Tibial nerve (tissue), 4 donors: ENCODE results near the gene SH2B3. TPM values are rescaled to one million over a fixed set of nuclear protein-coding genes. Genes with fewer than 3 reads are reported as not detected.

Experiments used
- DNase-seq, 2 donors: peaks; one replicate each; pipeline ENCODE4 v3.0.0-alpha.2; 2019; ENCODE audit warnings: low spot score in 2 of 2
- H3K27ac ChIP-seq, 4 donors: fragments of 200-600 bp; sonication (generic) in 3 of 4; one replicate each; pipeline ENCODE4 v1.5.1; 2017 to 2019; ENCODE audit warnings: mild to moderate bottlenecking in 1 of 4
- H3K27me3 ChIP-seq, 2 donors: fragments of 200-600 bp; sonication (generic) in 1 of 2; one replicate each; pipeline versions ENCODE4 v1.5.1 to v1.6.0; 2017 to 2019
- H3K36me3 ChIP-seq, 3 donors: fragments of 200-600 bp; sonication (generic); one replicate each; pipeline ENCODE4 v1.5.1; 2018 to 2019
- H3K4me1 ChIP-seq, 4 donors: fragments of 200-600 bp; sonication (generic) in 3 of 4; one replicate each; pipeline ENCODE4 v1.5.1; 2017 to 2019
- H3K4me3 ChIP-seq, 4 donors: fragments of 200-600 bp; sonication (generic) in 3 of 4; one replicate each; pipeline ENCODE4 v1.5.1; 2017 to 2019; ENCODE audit warnings: mild to moderate bottlenecking in 1 of 4, moderate library complexity in 1 of 4
- H3K9me3 ChIP-seq, 4 donors: fragments of 200-600 bp; sonication (generic) in 3 of 4; one replicate each; pipeline ENCODE4 v1.5.1; 2017 to 2019
- EP300 ChIP-seq, 2 donors: sonication (generic); formaldehyde crosslinking; IDR thresholded peaks; one replicate each; pipeline ENCODE4 v1.6.1; 2017; ENCODE audit warnings: antibody characterized with exemption in 2 of 2, mild to moderate bottlenecking in 1 of 2
- POLR2A ChIP-seq, 2 donors: fragments of 450-650 bp; IDR thresholded peaks; one replicate each; pipeline ENCODE4 v1.6.1; 2017; ENCODE audit warnings: antibody characterized with exemption in 2 of 2, mild to moderate bottlenecking in 2 of 2, moderate library complexity in 2 of 2
- WGBS, 2 donors: methylation state at CpG; one replicate each; pipeline ENCODE4 v1.1.5; 2018; 5-methylcytosine and 5-hydroxymethylcytosine counted together
- total RNA-seq, 4 donors: library from RNA; depleted of rRNA; stranded (reverse); fragments of >200 nt; gene quantifications; one replicate each; pipeline ENCODE4 v1.1.0, GENCODE V29; 2016
- TF ChIP-seq, protein P1 (sequence below), 5 experiments: fragments of 200-600 bp in 3 of 5; fragments of 450-650 bp in 2 of 5; sonication (generic) in 3 of 5; IDR thresholded peaks; one replicate each; pipeline ENCODE4 v1.5.1; 2016 to 2019; ENCODE audit warnings: antibody characterized with exemption in 5 of 5, mild to moderate bottlenecking in 3 of 5, moderate library complexity in 2 of 5

The SH2B3 gene
- total RNA-seq, 4 donors from 2014 or later, result 21.4 to 79.8 (median 36.3) TPM

DNA sequence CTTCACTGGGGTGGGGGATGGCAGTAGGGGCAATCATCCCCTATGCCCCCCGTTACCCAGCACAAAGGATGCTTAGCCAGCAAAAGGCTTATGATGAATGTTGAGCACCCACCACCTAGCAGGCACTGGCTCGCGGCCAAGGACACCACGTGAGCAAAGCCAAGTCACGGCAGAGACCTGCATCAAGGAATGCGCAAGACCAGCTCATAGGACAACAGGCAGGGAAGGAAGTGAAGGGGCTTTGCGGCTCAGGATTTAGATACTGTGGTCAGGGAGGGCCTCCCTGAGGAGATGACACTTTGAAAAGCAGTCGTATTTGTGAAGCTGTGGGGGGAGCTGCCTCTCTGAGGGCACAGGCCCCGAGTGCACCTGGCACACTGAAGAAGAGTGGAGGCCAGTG, 32.8 kb downstream of the SH2B3 start:
- no peak overlapping the region for H3K4me3 ChIP-seq
- H3K36me3 ChIP-seq, result peaks cover 0 to 15% (median 0%) of the 10 kb centered on the region in 3 donors
- no peaks in the 10 kb centered on the region for H3K27me3 ChIP-seq
- peaks cover 0 to 97% (median 33%) of the 10 kb centered on the region in 4 donors for H3K4me1 ChIP-seq
- WGBS, 2 donors, result 45 to 47% methylated on average over 9 of the region's 9 CpGs
- DNase-seq, result no peak
- H3K27ac ChIP-seq, result peak overlapping the region in 2 of 4 donors; percentile 39 to 72
- no peaks in the 10 kb centered on the region for H3K9me3 ChIP-seq
- TF ChIP-seq, protein P1, sequence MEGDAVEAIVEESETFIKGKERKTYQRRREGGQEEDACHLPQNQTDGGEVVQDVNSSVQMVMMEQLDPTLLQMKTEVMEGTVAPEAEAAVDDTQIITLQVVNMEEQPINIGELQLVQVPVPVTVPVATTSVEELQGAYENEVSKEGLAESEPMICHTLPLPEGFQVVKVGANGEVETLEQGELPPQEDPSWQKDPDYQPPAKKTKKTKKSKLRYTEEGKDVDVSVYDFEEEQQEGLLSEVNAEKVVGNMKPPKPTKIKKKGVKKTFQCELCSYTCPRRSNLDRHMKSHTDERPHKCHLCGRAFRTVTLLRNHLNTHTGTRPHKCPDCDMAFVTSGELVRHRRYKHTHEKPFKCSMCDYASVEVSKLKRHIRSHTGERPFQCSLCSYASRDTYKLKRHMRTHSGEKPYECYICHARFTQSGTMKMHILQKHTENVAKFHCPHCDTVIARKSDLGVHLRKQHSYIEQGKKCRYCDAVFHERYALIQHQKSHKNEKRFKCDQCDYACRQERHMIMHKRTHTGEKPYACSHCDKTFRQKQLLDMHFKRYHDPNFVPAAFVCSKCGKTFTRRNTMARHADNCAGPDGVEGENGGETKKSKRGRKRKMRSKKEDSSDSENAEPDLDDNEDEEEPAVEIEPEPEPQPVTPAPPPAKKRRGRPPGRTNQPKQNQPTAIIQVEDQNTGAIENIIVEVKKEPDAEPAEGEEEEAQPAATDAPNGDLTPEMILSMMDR (IDR thresholded peaks at IDR 0.05), result no peak
- TF ChIP-seq POLR2A (IDR thresholded peaks at IDR 0.05) (no peak), EP300 (IDR thresholded peaks at IDR 0.05) (no peak)

DNA sequence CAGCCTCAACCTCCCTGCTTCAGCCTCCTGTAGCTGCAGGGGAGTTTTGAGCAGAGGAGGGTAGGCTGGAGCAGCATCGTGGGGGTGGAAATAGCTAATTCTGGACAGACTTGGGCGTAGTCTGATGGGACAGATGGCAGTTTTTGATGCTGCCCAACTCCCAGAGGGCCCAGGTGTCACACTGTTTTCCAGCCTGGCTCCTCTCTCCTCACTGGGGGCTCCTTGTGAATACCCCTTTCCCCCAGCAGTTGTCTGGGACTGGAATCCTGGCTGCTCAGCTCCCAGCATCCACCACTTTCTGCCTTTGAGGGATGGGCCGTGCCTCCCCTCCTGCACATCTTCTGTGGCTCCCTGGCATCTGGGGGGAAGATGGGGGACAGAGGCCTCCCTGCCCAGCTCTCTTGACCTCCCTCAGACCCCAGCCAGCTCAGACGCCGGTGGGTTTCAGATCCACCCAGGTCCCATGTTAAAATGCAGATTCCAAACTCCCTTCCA, 34.0 kb downstream of the SH2B3 start:
- no peaks in the 10 kb centered on the region for H3K27me3 ChIP-seq
- H3K4me3 ChIP-seq, result no peak overlapping the region
- TF ChIP-seq, protein P1 (IDR thresholded peaks at IDR 0.05), result no peak
- TF ChIP-seq POLR2A (IDR thresholded peaks at IDR 0.05) (no peak), EP300 (IDR thresholded peaks at IDR 0.05) (no peak)
- peak overlapping the region in 2 of 4 donors; percentile 60 to 72 for H3K27ac ChIP-seq
- 61 to 67% methylated on average over 5 of the region's 5 CpGs for WGBS, 2 donors
- H3K9me3 ChIP-seq, result no peaks in the 10 kb centered on the region
- H3K4me1 ChIP-seq, result peaks cover 0 to 93% (median 27%) of the 10 kb centered on the region in 4 donors
- DNase-seq, result no peak
- H3K36me3 ChIP-seq, result peaks cover 0 to 26% (median 0%) of the 10 kb centered on the region in 3 donors

DNA sequence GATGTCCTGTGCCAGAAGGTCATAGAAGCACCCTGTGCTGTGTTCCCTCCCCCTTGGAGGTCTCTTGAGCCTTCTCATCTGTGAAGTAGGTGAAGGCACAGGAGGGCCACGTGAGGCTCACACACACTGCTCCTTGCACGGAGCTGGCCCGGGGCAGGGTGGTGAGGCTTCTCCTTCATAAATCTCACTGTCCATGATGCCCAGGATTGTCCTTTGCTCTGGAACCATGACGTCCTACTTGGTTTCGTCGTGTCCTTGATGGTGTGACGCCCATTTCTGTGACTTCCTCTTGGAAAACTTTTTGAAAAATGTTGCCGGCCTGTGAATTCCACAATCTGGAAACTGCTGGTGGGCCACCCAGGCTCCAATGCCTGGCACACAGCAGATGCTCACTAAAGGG, 34.4 kb downstream of the SH2B3 start:
- DNase-seq, result no peak
- 64 to 74% methylated on average over 8 of the region's 8 CpGs for WGBS, 2 donors
- TF ChIP-seq POLR2A (IDR thresholded peaks at IDR 0.05) (no peak), EP300 (IDR thresholded peaks at IDR 0.05) (no peak)
- TF ChIP-seq, protein P1 (IDR thresholded peaks at IDR 0.05), result no peak
- Histone ChIP-seq H3K27ac (peak overlapping the region in 2 of 4 donors; percentile 60 to 72), H3K9me3 (no peaks in the 10 kb centered on the region), H3K4me1 (peaks cover 0 to 93% (median 27%) of the 10 kb centered on the region in 4 donors), H3K4me3 (no peak overlapping the region), H3K36me3 (peaks cover 0 to 31% (median 0%) of the 10 kb centered on the region in 3 donors), H3K27me3 (no peaks in the 10 kb centered on the region)

DNA sequence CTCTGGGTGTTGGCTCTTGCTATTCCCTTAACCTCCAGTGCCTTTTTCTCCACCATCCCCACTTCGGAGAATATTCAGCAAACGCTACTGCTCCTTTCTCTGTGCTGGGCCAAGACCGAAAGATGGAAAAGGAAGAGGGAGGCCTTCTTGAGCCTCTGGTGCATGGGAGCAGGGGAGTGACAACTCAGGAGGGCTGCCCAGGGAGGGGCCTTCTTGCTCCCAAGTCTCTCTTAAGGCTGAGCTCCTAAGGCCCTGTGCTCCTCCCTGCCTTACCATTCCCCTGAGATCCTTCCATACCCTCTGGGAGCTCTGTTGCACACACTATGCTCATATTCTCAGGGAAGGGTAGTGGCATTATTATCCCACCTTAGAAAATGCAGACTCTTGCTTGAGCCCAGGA, 34.9 kb downstream of the SH2B3 start:
- WGBS, 2 donors, result 49 to 61% methylated on average over 3 of the region's 3 CpGs
- peaks cover 0 to 93% (median 27%) of the 10 kb centered on the region in 4 donors for H3K4me1 ChIP-seq
- no peak for DNase-seq

More for the DNA sequence above, 34.9 kb downstream of the SH2B3 start:
- TF ChIP-seq POLR2A (IDR thresholded peaks at IDR 0.05) (no peak), EP300 (IDR thresholded peaks at IDR 0.05) (no peak)
- TF ChIP-seq, protein P1 (IDR thresholded peaks at IDR 0.05), result no peak
- Histone ChIP-seq H3K27me3 (no peaks in the 10 kb centered on the region), H3K27ac (peak overlapping the region in 2 of 4 donors; percentile 60 to 72), H3K36me3 (peaks cover 0 to 35% (median 0%) of the 10 kb centered on the region in 3 donors), H3K4me3 (no peak overlapping the region), H3K9me3 (no peaks in the 10 kb centered on the region)
